Thyroid gland (tissue), 4 donors: ENCODE measurements around the gene ASPM.

ENCODE experiments used
- CTCF ChIP-seq, 6 experiments: fragments of 200-600 bp in 3 of 6; fragments of 450-650 bp in 3 of 6; sonication (generic) in 3 of 6; IDR thresholded peaks; one replicate each; pipeline ENCODE4 v1.5.1; 2016 to 2019; ENCODE audit warnings: antibody characterized with exemption in 6 of 6, mild to moderate bottlenecking in 2 of 6, inconsistent platforms in 1 of 6, moderate library complexity in 1 of 6
- POLR2A ChIP-seq, 2 donors: fragments of 450-650 bp; IDR thresholded peaks; one replicate each; pipeline ENCODE4 v1.6.1; 2017; ENCODE audit warnings: antibody characterized with exemption in 2 of 2, mild to moderate bottlenecking in 2 of 2, moderate library complexity in 1 of 2

- no peak for TF ChIP-seq CTCF (IDR thresholded peaks at IDR 0.05)
- TF ChIP-seq POLR2A (IDR thresholded peaks at IDR 0.05) = no peak
Observed at GRCh38 chr1:197149340-197149739, 2.9 kb upstream of the ASPM start.
